NCI-H2227 treated with DMSO at 0.1 percent for 48 hours (cell line): ENCODE measurements around the gene SYT11.
"Not testable (repeated sequence)": the region's sequence is repeated elsewhere in the genome, so short reads cannot be mapped to it uniquely, and the experiment has no call there.

ENCODE experiments used
- DNase-seq: peaks from one replicate; lab custom pipeline; 2025; lab: John Stamatoyannopoulos, UW

The SYT11 gene

DNA sequence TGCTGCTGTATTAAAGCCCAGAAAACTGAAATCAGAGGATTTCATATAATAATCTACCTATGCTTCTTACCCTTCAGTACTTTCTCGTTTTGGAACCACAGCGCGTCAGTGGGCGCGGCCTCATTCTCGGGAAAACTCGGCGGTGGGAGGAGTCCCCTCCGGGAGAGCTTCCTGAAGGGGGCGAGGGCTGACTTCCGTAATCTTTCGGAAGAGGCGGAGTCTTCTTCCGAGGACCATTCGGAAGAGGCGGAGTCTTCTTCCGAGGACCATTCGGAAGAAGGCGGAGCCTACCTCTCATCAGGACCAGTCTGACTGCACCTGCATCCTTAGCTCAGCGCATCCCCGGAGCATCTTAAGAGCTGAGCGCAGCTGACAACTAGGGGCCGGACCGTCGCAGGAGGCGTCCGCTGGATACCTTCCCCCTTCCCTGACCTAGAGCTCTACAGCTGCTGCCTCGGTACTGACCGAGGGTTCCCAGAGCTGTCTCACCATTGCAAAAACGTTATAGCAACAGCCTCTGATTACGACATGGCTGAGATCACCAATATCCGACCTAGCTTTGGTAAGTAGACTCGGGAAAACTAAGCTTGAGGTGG lies at the start of gene SYT11:
TSS of gene SYT11 (plus strand) at position 334 of the 596 bp plus-strand sequence. CDS start at position 529, 195 bp downstream.
- peak; percentile 97 for DNase-seq

GRCh38 chr1:155812878-155813277 lies 46.5 kb upstream of the SYT11 start:
- no peak for DNase-seq

- DNase-seq = no peak
Observed at GRCh38 chr1:155813672-155814071, 45.7 kb upstream of the SYT11 start.

- DNase-seq = no peak
Observed at GRCh38 chr1:155816351-155816750, 43.0 kb upstream of the SYT11 start.

DNA sequence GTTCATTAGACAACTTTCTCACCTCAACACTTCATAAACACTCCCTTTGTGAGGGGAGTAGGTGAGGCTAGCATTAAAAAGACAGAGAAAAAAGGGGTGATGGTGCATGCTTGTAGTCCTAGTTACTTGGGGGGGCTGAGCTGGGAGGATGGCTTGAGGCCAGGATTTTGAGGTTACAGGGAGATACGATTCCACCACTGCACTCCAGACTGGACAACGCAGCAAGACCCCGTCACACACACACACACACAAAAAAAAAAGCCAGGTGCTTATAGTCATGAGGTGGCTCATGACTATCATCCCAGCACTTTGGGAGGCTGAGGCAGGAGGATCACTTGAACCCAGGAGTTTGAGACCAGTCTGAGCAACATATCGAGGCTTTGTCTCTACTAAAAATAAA lies 31.9 kb upstream of the SYT11 start:
- no peak for DNase-seq

DNA sequence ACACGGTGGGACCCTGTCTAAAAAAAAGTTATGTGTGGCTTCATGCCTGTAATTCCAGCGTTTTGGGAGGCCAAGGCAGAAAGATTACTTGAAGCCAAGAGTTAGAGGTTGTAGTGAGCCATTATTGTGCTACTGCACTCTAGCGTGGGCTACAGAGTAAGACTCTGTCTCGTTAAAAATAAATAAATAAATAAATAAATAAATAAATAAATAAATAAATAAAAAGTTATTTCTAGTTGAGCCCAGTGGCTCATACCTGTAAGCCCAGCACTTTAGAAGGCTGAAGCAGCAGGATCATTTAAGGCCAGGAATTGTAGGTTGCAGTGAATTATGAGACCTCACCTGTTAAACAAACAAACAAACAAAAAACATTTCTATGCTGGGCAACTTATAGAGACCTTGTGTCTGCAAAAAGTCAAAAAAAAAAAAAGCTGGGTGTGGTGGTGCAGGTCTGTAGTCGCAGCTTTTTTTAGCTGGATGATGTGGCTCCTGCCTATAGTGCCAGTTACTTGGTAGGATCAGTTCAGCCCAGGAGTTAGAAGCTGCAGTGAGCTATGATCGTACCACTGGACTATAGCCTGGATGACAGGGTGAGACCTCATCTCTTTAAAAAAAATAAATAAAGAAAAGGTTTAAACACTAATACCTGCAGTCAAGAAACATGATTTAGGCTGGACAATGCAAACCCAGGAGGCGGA lies 27.9 kb upstream of the SYT11 start:
- no peak for DNase-seq

DNA sequence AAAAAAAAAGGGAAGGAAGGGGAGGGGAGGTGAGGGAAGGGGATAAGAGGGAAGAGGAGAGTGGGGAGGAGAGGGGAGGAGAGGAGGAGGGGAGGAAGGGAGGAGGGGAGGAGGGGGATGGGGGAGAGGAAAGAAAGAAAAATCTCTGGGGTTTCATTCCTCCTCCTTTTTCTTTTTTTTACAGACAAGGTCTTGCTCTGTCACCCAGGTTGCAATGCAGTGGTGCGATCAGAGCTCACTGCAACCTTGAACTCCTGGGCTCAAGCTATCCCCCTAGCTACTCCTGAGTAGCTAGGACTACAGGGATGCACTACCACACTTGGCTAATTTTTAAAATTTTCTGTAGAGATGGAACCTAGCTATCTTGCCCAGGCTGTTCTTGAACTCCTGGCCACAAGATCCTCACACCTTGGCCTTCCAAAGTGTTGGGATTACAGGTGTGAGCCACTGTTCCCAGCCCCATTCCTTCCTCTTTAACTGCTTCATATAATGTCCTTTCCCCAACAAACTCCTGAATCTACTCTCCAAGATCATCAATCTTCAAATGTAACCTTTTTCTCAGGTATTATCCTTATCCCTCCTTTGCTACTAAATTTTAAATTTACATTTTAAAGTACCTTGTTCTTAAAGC lies 25.6 kb upstream of the SYT11 start:
- no peak for DNase-seq

- no peak for DNase-seq
Observed at GRCh38 chr1:155834296-155834926, 25.0 kb upstream of the SYT11 start.

- DNase-seq = not testable (repeated sequence)
Observed at GRCh38 chr1:155834927-155835399, 24.4 kb upstream of the SYT11 start.

- DNase-seq = no peak
Observed at GRCh38 chr1:155835548-155835947, 23.8 kb upstream of the SYT11 start.

DNA sequence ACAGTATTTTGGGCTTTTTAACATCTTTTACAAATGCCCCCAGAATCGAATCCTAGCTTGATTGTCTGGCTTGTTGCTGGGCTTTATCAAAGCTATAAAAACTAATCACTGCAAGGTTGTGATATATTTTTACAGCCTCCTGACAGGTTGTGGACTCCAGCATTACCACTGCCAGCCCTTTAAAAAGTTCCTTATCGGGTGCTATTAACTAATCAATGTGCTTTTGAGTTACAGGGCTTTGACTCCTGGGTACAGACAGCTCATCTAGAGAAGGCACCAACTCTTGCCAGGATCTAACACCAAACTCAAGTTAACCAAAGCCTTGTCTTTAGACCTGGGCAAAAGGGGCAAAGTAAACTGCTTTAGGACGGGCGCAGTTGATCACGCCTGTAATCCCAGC lies 19.0 kb upstream of the SYT11 start:
- no peak for DNase-seq

- DNase-seq = no peak
Observed at GRCh38 chr1:155844860-155845421, 14.4 kb upstream of the SYT11 start.

DNA sequence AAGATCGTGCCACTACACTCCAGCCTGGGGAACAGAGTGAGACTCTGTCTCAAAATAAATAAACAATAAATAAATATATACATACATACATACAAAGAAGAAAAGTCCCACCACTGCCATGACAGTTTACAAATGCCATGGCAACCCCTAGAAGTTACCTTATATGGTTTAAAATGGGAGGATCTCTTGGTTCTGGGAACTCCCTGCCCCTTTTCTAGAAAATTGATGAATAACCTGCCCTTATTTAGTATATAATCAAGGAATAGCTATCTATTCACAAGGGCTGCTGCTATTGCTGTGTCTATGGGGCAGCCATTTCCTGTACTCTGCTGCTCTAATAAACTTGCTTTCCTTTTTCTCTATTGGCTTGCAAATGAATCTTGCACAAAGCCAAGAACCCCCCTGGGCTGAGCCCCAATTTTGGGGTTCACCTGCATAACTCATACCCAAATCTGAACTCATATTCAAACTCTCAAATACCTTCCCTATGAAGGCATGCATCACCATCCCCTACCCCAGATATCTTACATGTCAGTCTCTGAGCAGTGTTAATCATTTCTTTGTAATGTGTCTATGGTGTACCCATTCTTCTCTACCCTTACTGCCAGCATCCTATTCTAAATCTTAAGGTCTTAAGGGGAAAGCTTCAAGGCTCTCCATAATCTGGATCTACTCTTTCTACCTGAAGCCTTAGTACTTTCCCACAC lies 11.4 kb upstream of the SYT11 start:
- DNase-seq = no peak

- no peak for DNase-seq
Observed at GRCh38 chr1:155850345-155850744, 9.0 kb upstream of the SYT11 start.

- no peak for DNase-seq
Observed at GRCh38 chr1:155856257-155856974, 3.0 kb upstream of the SYT11 start.

- peak; percentile 88 for DNase-seq
Observed at GRCh38 chr1:155856975-155857930, 2.1 kb upstream of the SYT11 start, which contains the start of gene GON4L. Gene GON4L, minus strand, starts transcription at chr1:155857214. Its CDS starts 3,434 bp downstream, at chr1:155853780.

GRCh38 chr1:155858800-155859233 lies 550 bp upstream of the SYT11 start:
- DNase-seq = no peak

DNA sequence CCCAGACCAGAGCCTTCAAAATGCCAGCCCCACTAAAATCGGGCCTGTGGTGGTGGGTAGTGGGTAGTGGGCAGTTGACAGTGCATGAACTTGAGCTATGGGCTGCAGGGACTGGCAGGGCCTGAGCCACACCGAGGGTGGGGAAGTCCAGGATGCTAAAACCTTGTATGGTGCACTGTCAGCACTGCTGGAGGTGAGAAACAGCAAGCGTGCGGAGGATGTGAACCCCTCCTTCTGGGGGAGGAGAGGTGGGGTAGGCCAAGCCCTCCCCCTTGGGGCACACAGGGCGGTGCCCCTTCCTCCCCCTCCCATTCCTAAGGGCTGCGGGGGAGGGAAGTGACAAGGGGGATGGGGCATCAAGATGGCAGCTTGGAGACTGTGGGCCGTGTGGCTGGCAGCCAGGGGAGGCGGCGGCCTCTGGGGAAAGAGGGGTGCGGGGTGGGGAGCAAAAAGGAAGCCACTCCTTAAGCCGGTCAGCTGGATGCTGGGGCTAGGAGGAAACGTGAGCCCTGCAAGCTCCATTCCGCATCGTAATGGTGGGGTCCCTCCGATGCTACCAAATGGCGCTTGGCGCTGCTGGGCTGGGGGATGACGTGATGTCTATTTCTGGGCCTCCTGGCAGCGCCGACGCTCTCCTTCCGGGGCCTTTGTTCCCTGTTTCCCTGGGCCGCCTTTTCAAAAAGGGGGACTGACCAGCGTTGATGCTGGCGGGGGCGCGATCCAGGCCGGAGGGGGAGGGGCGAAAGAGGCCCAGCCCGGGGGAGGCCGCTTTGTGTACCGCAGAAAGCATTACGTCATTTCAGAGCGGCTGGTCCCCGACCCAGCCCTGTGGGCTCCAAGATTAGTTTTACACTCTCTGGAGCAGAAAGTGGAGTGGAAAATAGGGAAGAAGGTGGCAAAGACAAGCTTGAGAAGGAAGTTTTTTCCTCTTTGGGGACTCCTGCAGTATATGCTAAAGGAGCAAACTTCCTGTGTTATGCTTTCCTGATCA lies 809 bp downstream of the SYT11 start:
- DNase-seq = peak; percentile 91
